SJSA1 (cell line): ENCODE data around the gene SPATA9. TPM values are rescaled to one million over a fixed set of nuclear protein-coding genes. Genes with fewer than 3 reads are reported as not detected.
"Not testable (repeated sequence)": the region's sequence is repeated elsewhere in the genome, so short reads cannot be mapped to it uniquely, and the experiment has no call there.

Experiments used
- DNase-seq, 2 experiments: peaks; one replicate each; pipeline ENCODE4 v3.0.0-alpha.2; 2015 to 2020; ENCODE audit warnings: low spot score in 2 of 2, low read depth in 1 of 2
- H3K27ac ChIP-seq: fragments of 250-450 bp; sonication (Bioruptor Pico); 2 replicates; pipeline ENCODE4 v1.5.1; 2020; ENCODE audit warnings: mild to moderate bottlenecking, moderate library complexity
- H3K27me3 ChIP-seq: fragments of 250-450 bp; sonication (Bioruptor Pico); replicated peaks from 2 replicates; pipeline ENCODE4 v1.5.1; 2020; ENCODE audit warnings: mild to moderate bottlenecking, moderate library complexity
- H3K36me3 ChIP-seq: fragments of 250-450 bp; sonication (Bioruptor Pico); 2 replicates; pipeline ENCODE4 v1.5.1; 2020; ENCODE audit warnings: mild to moderate bottlenecking
- H3K4me1 ChIP-seq: fragments of 250-450 bp; sonication (Bioruptor Pico); replicated peaks from 2 replicates; pipeline ENCODE4 v1.6.1; 2021; ENCODE audit warnings: mild to moderate bottlenecking
- H3K4me3 ChIP-seq: fragments of 250-450 bp; sonication (Bioruptor Pico); 2 replicates; pipeline ENCODE4 v1.5.1; 2020; ENCODE audit warnings: mild to moderate bottlenecking
- H3K9me3 ChIP-seq: fragments of 250-450 bp; sonication (Bioruptor Pico); replicated peaks from 2 replicates; pipeline ENCODE4 v1.5.1; 2020; ENCODE audit warnings: mild to moderate bottlenecking
- total RNA-seq: library from RNA; depleted of rRNA; stranded (reverse); fragments of >200 nt; shearing (Covaris generic); gene quantifications from 2 replicates; pipeline ENCODE4 v1.2.3, GENCODE V29; 2014

Gene SPATA9
- total RNA-seq, 1 experiment from 2014 or later, result 1.4 TPM

GRCh38 chr5:95725071-95725820, 42.5 kb upstream of the SPATA9 start:
- Histone ChIP-seq H3K36me3 (no peaks in the 10 kb centered on the region), H3K4me1 (peaks cover 82% of the 10 kb centered on the region), H3K4me3 (no peak overlapping the region), H3K9me3 (no peaks in the 10 kb centered on the region), H3K27me3 (no peaks in the 10 kb centered on the region), H3K27ac (peak overlapping the region; percentile 75)
- DNase-seq, result peak in 1 of 2 experiments; percentile 76

- no peaks in the 10 kb centered on the region for H3K27me3 ChIP-seq
- peaks cover 75% of the 10 kb centered on the region for H3K4me1 ChIP-seq
- no peak overlapping the region for H3K4me3 ChIP-seq
- DNase-seq, result no peak
- H3K9me3 ChIP-seq, result no peaks in the 10 kb centered on the region
- H3K36me3 ChIP-seq, result no peaks in the 10 kb centered on the region
- H3K27ac ChIP-seq, result no peak overlapping the region
Observed at GRCh38 chr5:95723632-95724369, 41.0 kb upstream of the SPATA9 start.

- no peaks in the 10 kb centered on the region for H3K36me3 ChIP-seq
- H3K4me3 ChIP-seq, result no peak overlapping the region
- no peaks in the 10 kb centered on the region for H3K27me3 ChIP-seq
- no peak for DNase-seq
- peaks cover 54% of the 10 kb centered on the region for H3K4me1 ChIP-seq
- no peak overlapping the region for H3K27ac ChIP-seq
- H3K9me3 ChIP-seq, result no peaks in the 10 kb centered on the region
Observed at GRCh38 chr5:95721582-95722295, 38.9 kb upstream of the SPATA9 start.

GRCh38 chr5:95720094-95720786, 37.4 kb upstream of the SPATA9 start:
- Histone ChIP-seq H3K4me3 (no peak overlapping the region), H3K9me3 (no peaks in the 10 kb centered on the region), H3K27ac (peak overlapping the region; percentile 19; the same call in 1 of the 2 replicates), H3K27me3 (no peaks in the 10 kb centered on the region), H3K36me3 (no peaks in the 10 kb centered on the region), H3K4me1 (peaks cover 58% of the 10 kb centered on the region)
- DNase-seq, result peak in 1 of 2 experiments; percentile 27

GRCh38 chr5:95718738-95719137, 35.9 kb upstream of the SPATA9 start:
- H3K36me3 ChIP-seq, result no peaks in the 10 kb centered on the region
- no peak for DNase-seq
- H3K4me1 ChIP-seq, result peaks cover 55% of the 10 kb centered on the region
- H3K4me3 ChIP-seq, result no peak overlapping the region
- H3K27ac ChIP-seq, result no peak overlapping the region
- no peaks in the 10 kb centered on the region for H3K9me3 ChIP-seq
- H3K27me3 ChIP-seq, result no peaks in the 10 kb centered on the region

DNA sequence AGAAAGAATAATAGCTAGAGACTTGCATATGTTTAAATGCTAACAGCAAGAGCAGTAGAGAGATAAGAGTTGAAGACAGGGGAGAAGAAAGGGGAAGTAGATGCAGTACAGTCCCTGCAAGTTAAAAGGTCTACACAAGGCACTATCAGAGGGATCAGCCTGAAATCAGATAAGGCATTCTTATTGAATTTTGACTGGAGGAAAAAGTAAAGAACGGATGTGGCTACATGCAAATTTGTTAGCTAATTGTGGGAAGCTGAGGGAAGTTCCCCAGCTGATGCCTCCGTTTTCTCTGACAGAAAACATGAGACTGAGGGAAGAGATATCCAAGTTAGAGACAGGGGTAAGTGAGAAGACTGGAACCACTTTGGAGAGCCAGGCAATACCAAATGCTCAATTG, 35.4 kb upstream of the SPATA9 start:
- Histone ChIP-seq H3K36me3 (no peaks in the 10 kb centered on the region), H3K9me3 (no peaks in the 10 kb centered on the region), H3K27me3 (no peaks in the 10 kb centered on the region), H3K27ac (no peak overlapping the region), H3K4me1 (peaks cover 53% of the 10 kb centered on the region), H3K4me3 (no peak overlapping the region)
- no peak for DNase-seq

DNA sequence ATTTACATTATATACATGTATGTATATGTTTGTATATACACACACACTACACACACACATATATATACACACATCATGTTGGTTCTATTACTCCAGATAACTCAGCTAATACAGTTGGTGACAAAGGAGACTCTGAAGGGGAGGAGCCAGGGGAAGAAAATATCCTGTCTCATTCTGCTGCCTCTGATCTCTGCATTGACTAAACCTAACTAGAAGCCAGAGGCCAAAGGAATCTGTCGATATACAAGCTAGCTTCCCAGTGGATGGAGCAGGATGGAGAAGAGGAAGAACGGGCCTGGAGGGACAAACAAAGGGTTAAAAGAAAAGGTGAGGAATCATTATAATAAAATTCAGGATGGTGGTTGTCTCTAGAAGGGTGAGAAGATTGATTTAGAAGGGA, 34.6 kb upstream of the SPATA9 start:
- H3K27ac ChIP-seq, result no peak overlapping the region
- no peak for DNase-seq

DNA sequence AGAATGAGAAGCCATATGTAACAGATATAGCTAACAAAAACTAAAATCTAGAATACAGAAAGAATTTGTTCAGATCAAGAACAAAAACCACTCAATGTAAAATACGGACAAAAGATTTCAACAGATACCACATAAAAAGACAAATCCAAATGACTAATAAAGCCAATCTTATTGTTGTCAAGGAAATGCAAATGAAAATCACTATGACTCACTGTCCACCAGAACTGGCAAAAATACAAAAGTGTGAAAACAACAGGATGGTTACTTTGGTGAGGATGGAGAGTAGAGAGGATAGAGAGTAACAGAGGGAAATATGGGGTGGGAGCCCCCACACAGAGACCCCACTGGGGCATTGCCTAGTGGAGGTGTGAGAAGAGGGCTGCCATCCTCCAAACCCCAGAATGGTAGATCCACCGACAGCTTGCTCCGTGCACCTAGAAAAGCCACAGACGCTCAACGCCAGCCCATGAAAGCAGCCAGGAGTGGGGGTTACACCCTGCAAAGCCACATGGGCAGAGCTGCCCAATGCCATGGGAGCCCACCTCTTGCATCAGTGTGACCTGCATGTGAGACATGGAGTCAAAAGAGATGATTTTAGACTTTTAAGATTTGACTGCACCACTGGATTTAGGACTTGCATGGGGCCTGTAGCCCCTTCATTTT, 33.1 kb upstream of the SPATA9 start:
- peak in 1 of 2 experiments; percentile 75 for DNase-seq
- H3K27ac ChIP-seq, result peak overlapping the region; percentile 56
- no peaks in the 10 kb centered on the region for H3K27me3 ChIP-seq
- no peak overlapping the region for H3K4me3 ChIP-seq
- H3K36me3 ChIP-seq, result no peaks in the 10 kb centered on the region
- no peaks in the 10 kb centered on the region for H3K9me3 ChIP-seq
- peaks cover 64% of the 10 kb centered on the region for H3K4me1 ChIP-seq

More for the DNA sequence above, 34.6 kb upstream of the SPATA9 start:
- peaks cover 53% of the 10 kb centered on the region for H3K4me1 ChIP-seq
- no peaks in the 10 kb centered on the region for H3K27me3 ChIP-seq
- no peak overlapping the region for H3K4me3 ChIP-seq
- no peaks in the 10 kb centered on the region for H3K9me3 ChIP-seq
- H3K36me3 ChIP-seq, result no peaks in the 10 kb centered on the region

DNA sequence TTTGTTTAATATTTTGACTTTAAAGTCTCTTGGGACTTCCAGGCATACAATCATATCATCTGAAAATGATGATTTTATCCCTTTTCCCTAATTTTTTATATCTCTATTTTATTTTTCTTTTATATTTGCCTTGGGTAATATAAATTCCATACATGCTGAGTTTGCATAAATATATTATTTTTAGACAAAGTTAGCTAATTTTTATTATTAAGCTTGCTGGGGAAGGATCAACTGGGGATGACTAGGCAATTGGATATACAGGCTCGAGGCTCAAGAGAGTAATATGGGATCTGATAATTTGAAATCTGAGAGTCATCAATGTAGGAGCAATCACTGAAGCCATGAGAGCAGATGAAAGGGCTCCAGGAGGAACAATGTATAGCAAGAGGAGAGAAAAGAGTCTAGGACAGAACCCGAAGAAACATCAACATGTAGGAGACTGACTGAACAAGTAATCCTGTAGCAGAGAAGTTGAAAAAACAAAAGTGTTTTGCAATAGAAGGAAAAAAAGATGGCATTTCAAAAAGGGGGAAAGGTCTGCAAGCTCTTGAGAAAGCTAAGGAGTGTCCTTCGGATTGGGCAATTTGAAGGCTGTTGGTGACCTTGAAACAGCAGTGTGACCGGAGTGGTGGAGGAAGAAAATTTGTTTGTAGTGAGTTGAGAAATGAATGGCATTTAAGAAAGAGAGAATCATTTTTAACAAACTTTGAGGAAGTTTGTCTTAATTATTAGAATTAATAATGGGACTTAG, 31.3 kb upstream of the SPATA9 start:
- Histone ChIP-seq H3K36me3 (no peaks in the 10 kb centered on the region), H3K27ac (peak overlapping the region; percentile 94), H3K9me3 (no peaks in the 10 kb centered on the region), H3K4me1 (peaks cover 69% of the 10 kb centered on the region), H3K4me3 (no peak overlapping the region), H3K27me3 (no peaks in the 10 kb centered on the region)
- DNase-seq, result no peak

GRCh38 chr5:95713246-95713645, 30.5 kb upstream of the SPATA9 start:
- Histone ChIP-seq H3K27ac (peak overlapping the region; percentile 94), H3K4me1 (peaks cover 78% of the 10 kb centered on the region)
- H3K4me3 ChIP-seq, H3K36me3 ChIP-seq, H3K9me3 ChIP-seq, H3K27me3 ChIP-seq: not testable (repeated sequence)
- DNase-seq, result peak in 1 of 2 experiments; percentile 65

- Histone ChIP-seq H3K4me1 (peaks cover 78% of the 10 kb centered on the region), H3K36me3 (no peaks in the 10 kb centered on the region), H3K27ac (peak overlapping the region; percentile 94), H3K27me3 (no peaks in the 10 kb centered on the region), H3K9me3 (no peaks in the 10 kb centered on the region), H3K4me3 (no peak overlapping the region)
- peak; percentile 95 to 98 for DNase-seq
Observed at GRCh38 chr5:95712347-95712958, 29.7 kb upstream of the SPATA9 start.
